HG02943 (cell line): ENCODE results near the gene TMC1.
"Not testable (repeated sequence)": the region's sequence is repeated elsewhere in the genome, so short reads cannot be mapped to it uniquely, and the experiment has no call there.

Source experiments
- ATAC-seq: cut with Tn5 transposase; IDR thresholded peaks from one replicate; pipeline ENCODE4 v1.9.1; 2021; ENCODE audit warnings: mild to moderate bottlenecking, low read depth, moderate library complexity; ENCODE audit not compliant: unreplicated experiment

Gene TMC1

GRCh38 chr9:72521416-72521815 lies at the start of gene TMC1:
TSS of gene TMC1 (plus strand) at chr9:72521608. CDS start at chr9:72648649, 127,041 bp downstream.
- not testable (repeated sequence) for ATAC-seq

- ATAC-seq, result peak; percentile 65
Measured at GRCh38 chr9:72473474-72474261, 47.7 kb upstream of the TMC1 start.

- no peak for ATAC-seq
Measured at GRCh38 chr9:72474676-72475075, 46.7 kb upstream of the TMC1 start.

- no peak for ATAC-seq
Measured at GRCh38 chr9:72476100-72476499, 45.3 kb upstream of the TMC1 start.

- ATAC-seq, result no peak
Measured at GRCh38 chr9:72476617-72477437, 44.6 kb upstream of the TMC1 start.

GRCh38 chr9:72477930-72478518 lies 43.4 kb upstream of the TMC1 start:
- ATAC-seq, result no peak

- no peak for ATAC-seq
Measured at GRCh38 chr9:72478966-72479365, 42.4 kb upstream of the TMC1 start.

GRCh38 chr9:72480261-72480660 lies 41.1 kb upstream of the TMC1 start:
- not testable (repeated sequence) for ATAC-seq

- ATAC-seq, result no peak
Measured at GRCh38 chr9:72480921-72481320, 40.5 kb upstream of the TMC1 start.

- ATAC-seq, result no peak
Measured at GRCh38 chr9:72485821-72486593, 35.4 kb upstream of the TMC1 start.

- ATAC-seq, result no peak
Measured at GRCh38 chr9:72486594-72486955, 34.8 kb upstream of the TMC1 start.

- ATAC-seq, result not testable (repeated sequence)
Measured at GRCh38 chr9:72487665-72488064, 33.7 kb upstream of the TMC1 start.

GRCh38 chr9:72489986-72490385 lies 31.4 kb upstream of the TMC1 start:
- no peak for ATAC-seq

GRCh38 chr9:72491242-72491641 lies 30.2 kb upstream of the TMC1 start:
- no peak for ATAC-seq

GRCh38 chr9:72494051-72494450 lies 27.4 kb upstream of the TMC1 start:
- ATAC-seq, result no peak

GRCh38 chr9:72497447-72498046 lies 23.9 kb upstream of the TMC1 start:
- no peak for ATAC-seq

GRCh38 chr9:72506615-72507014 lies 14.8 kb upstream of the TMC1 start:
- ATAC-seq, result no peak

GRCh38 chr9:72509053-72509452 lies 12.4 kb upstream of the TMC1 start:
- no peak for ATAC-seq

- ATAC-seq, result peak; percentile 81
Measured at GRCh38 chr9:72509635-72510034, 11.8 kb upstream of the TMC1 start.

GRCh38 chr9:72521011-72521410 lies 397 bp upstream of the TMC1 start:
- not testable (repeated sequence) for ATAC-seq
